CD4-positive, alpha-beta T cell (primary cell): Measurements from ENCODE around the gene PFDN5. TPM values are rescaled to one million over a fixed set of nuclear protein-coding genes. Genes with fewer than 3 reads are reported as not detected.

Source experiments
- ATAC-seq: fragments of 200-7000 bp; cut with Tn5 transposase; one replicate; pipeline ENCODE4 v1.10.0; 2022; ENCODE audit warnings: mild to moderate bottlenecking; ENCODE audit not compliant: poor library complexity
- CTCF ChIA-PET: fragments of 350-600 bp; sonication (Branson Sonifier 250); formaldehyde crosslinking; loops from one replicate; lab custom pipeline; 2021; ENCODE audit warnings: antibody characterized with exemption, inconsistent platforms; lab: Charles Lee
- POLR2A ChIA-PET: fragments of 350-600 bp; sonication (Branson Sonifier 250); formaldehyde crosslinking; loops from one replicate; lab custom pipeline; 2021; ENCODE audit warnings: antibody characterized with exemption, inconsistent platforms; lab: Charles Lee
- DNase-seq, 14 experiments: peaks; one replicate each; pipeline ENCODE4 v3.0.0-alpha.2; 2013 to 2020; ENCODE audit warnings: mixed read lengths in 2 of 14
- H3K27ac ChIP-seq, 2 donors: one replicate each; pipeline versions ENCODE4 v1.5.1 to v1.7.0; 2013; ENCODE audit warnings: low read length in 2 of 2, low read depth in 1 of 2, mild to moderate bottlenecking in 1 of 2
- H3K27me3 ChIP-seq, 2 experiments: 1 replicate in 1 of 2; 2 replicates in 1 of 2; pipeline versions ENCODE4 v1.6.1 to v1.7.0; 2013; ENCODE audit warnings: low read length in 2 of 2, control low read depth in 1 of 2, mild to moderate bottlenecking in 1 of 2, moderate library complexity in 1 of 2; ENCODE audit not compliant: insufficient read depth in 2 of 2, control insufficient read depth in 1 of 2
- H3K36me3 ChIP-seq: one replicate; pipeline ENCODE4 v1.6.1; 2013; ENCODE audit warnings: low read length, control low read depth; ENCODE audit not compliant: insufficient read depth
- H3K4me1 ChIP-seq: one replicate; pipeline ENCODE4 v1.6.1; 2013; ENCODE audit warnings: low read length, control low read depth; ENCODE audit not compliant: insufficient read depth
- H3K4me3 ChIP-seq: one replicate; pipeline ENCODE4 v1.5.1; 2013; ENCODE audit warnings: mild to moderate bottlenecking, low read length, moderate library complexity
- H3K9me3 ChIP-seq, 2 experiments: 1 replicate in 1 of 2; 2 replicates in 1 of 2; pipeline versions ENCODE4 v1.6.1 to v1.7.0; 2013; ENCODE audit warnings: low read length in 2 of 2, mild to moderate bottlenecking in 2 of 2, control low read depth in 1 of 2, moderate library complexity in 1 of 2; ENCODE audit not compliant: control insufficient read depth in 1 of 2, insufficient read depth in 1 of 2
- H3K27ac Mint-ChIP-seq: one replicate; pipeline ENCODE4 v1.8.0; 2020; ENCODE audit warnings: mixed read lengths
- H3K27me3 Mint-ChIP-seq: one replicate; pipeline ENCODE4 v1.8.0; 2021; ENCODE audit warnings: mixed read lengths
- H3K36me3 Mint-ChIP-seq: one replicate; pipeline ENCODE4 v1.8.0; 2021; ENCODE audit warnings: low read depth, mixed read lengths
- H3K4me1 Mint-ChIP-seq: one replicate; pipeline ENCODE4 v1.8.0; 2021; ENCODE audit warnings: low read depth, mixed read lengths
- H3K4me3 Mint-ChIP-seq: one replicate; pipeline ENCODE4 v1.8.0; 2020; ENCODE audit warnings: mild to moderate bottlenecking, mixed read lengths
- H3K9me3 Mint-ChIP-seq: one replicate; pipeline ENCODE4 v1.8.0; 2020; ENCODE audit warnings: mixed read lengths
- CTCF ChIP-seq: fragments of 200-600 bp; IDR thresholded peaks from one replicate; pipeline ENCODE4 v1.8.0; 2022; ENCODE audit warnings: antibody characterized with exemption, mild to moderate bottlenecking
- intact Hi-C, 2 experiments: fragments of 100-400 bp; cut with DNase I in 1 of 2; cut with micrococcal nuclease in 1 of 2; formaldehyde crosslinking; loops; one replicate each; pipeline versions ENCODE4 v1.15.1 to v1.9.0; 2023 to 2025; cut with DNase I, micrococcal nuclease
- total RNA-seq, 174 experiments: library from RNA in 2 of 174; stranded (reverse) in 2 of 174; gene quantifications; one replicate each; pipeline ENCODE4 v1.2.3 and lab custom pipeline; 2021 to 2026

Gene PFDN5
- total RNA-seq, 2 experiments from 2014 or later = 757 to 763 TPM

DNA sequence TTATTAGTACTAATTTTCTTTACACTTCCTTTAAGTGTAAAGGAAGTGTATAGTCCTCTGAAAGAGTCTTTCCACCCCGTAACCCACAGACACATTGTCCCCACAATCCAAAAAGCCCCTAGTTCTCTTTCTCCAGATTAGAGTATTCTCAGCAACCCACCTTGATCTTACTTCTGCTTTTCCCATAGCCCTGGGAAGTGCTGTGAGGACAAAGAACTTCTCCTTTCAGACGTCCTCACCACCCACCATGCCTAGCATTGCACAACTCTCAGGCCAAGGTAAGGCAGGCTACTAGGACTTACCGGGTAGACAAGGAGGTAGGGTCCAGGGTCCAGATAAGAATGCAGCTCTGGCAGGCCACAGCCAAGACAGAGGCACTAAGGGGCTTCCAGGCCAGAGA, 18.7 kb downstream of the PFDN5 start:
- peaks cover 60% of the 10 kb centered on the region for H3K36me3 ChIP-seq
- intact Hi-C loops = no loop called here
- Mint-ChIP-seq H3K27me3 (no peaks in the 10 kb centered on the region), H3K27ac (no peak overlapping the region), H3K36me3 (peaks cover 62% of the 10 kb centered on the region), H3K4me3 (no peak overlapping the region), H3K9me3 (no peaks in the 10 kb centered on the region), H3K4me1 (peaks cover 5% of the 10 kb centered on the region)
- no peaks in the 10 kb centered on the region for H3K9me3 ChIP-seq
- no peak for ATAC-seq
- POLR2A ChIA-PET = interaction anchor here (1.4 kb wide), 1 partner anchor 10 kb away, joined by 4 read pairs; no protein-coding TSS in a partner anchor
- no peak for DNase-seq
- H3K27me3 ChIP-seq = no peaks in the 10 kb centered on the region
- no peak overlapping the region for H3K4me3 ChIP-seq
- TF ChIP-seq CTCF = no peak
- no peaks in the 10 kb centered on the region for H3K4me1 ChIP-seq
- H3K27ac ChIP-seq = no peak overlapping the region
- CTCF ChIA-PET = interaction anchor here (0.8 kb wide), 1 partner anchor 9 kb away, joined by 3 read pairs; no protein-coding TSS in a partner anchor

DNA sequence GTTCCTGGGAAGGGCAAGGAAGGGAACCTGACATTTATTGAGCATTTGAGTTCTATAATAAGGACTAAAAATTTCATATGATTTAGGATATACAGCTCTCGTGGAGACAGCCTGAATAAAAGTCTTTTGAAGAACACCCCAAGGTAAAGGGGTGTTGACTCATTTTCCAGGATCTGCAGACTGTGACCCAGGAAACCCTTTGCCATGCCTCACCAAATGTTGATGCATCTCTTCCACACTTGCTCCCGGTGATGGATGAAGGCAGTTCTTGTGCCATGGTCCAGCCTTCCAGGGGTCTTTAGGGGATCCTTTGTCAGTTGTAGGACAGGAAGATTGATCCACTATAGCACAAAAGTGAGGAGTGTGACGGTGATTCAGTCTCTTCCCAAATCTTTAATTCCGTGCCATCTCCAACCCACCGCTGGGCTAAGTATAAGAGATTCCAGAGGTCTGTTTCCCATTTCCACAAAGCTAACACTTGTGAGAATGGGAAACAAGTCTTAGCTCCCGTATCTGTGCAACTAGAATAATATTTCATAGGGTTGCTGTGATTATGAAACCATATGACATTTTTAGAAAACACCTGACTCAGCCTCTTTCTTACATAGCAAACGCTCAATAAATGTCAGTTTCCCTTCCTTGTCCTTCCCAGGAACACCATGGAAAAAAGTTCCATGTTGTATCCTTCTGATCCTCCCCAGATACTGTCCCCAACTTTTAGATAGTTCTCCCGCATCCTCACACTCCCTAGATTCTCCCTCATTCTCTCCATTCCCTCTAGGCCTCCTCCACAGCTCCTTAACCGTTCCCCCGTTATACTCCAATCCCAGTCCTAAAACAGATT, 25.2 kb downstream of the PFDN5 start:
- H3K4me3 ChIP-seq = peak overlapping the region; percentile 69
- CTCF ChIA-PET = interaction anchor here (0.6 to 4.1 kb wide), 31 partner anchors 9 to 299 kb away, joined by 3 to 43 read pairs (median 5); partner anchors contain the start of genes CSAD, ESPL1, MYG1 and PFDN5
- no peak for ATAC-seq
- Mint-ChIP-seq H3K4me3 (peak overlapping the region; percentile 94), H3K9me3 (no peaks in the 10 kb centered on the region), H3K27ac (peak overlapping the region; percentile 87), H3K27me3 (no peaks in the 10 kb centered on the region), H3K36me3 (peaks cover 39% of the 10 kb centered on the region), H3K4me1 (peaks cover 40% of the 10 kb centered on the region)
- peaks cover 33% of the 10 kb centered on the region for H3K36me3 ChIP-seq
- peaks cover 45% of the 10 kb centered on the region for H3K4me1 ChIP-seq
- H3K27ac ChIP-seq = peak overlapping the region; percentile 61 to 77
- DNase-seq = no peak
- TF ChIP-seq CTCF = no peak
- POLR2A ChIA-PET = interaction anchor here (0.5 to 5.5 kb wide), 27 partner anchors 9 to 315 kb away, joined by 3 to 109 read pairs (median 5); partner anchors contain the start of genes CSAD, EIF4B, ESPL1 and MAP3K12
- intact Hi-C loops = loop anchor here (1.0 to 10.0 kb wide), 6 partner anchors 21 to 354 kb away; partner anchors contain the start of genes MYG1 (in 2 of the 2), ATP5MC2 (in 1 of the 2) and SP1 (in 1 of the 2)
- H3K9me3 ChIP-seq = no peaks in the 10 kb centered on the region
- H3K27me3 ChIP-seq = no peaks in the 10 kb centered on the region

DNA sequence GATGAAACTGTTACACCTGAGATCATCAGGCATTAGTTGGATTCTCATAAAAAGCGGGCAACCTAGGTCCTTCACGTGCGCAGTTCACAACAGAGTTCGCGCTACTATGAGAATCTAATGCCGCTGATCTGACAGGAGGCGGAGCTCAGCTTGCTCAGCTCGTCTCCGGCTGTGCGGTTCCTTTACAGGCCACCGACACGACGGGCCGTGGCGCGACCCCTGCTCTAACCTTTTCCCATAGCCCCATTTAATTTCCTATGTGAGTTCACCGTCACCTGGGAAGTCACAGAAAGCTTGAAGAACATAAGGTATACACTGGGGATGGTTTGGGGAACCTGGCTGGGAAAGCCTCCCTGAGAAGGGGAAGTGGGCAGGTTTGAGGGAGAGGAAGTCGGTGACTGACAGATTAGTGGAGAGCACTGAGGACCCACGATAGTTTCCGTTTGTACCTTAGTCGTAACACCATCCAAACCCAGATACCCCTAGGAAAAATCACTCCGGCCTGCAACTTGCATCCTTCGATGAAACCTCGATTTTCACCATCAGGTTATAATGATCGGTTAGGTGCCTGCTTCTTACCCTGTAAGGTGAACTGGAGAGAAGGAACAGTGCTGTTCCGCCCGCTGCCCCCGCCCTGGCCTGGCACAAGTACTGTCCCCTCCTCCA, 28.9 kb downstream of the PFDN5 start:
- H3K9me3 ChIP-seq = no peaks in the 10 kb centered on the region
- peak overlapping the region; percentile 84 for H3K4me3 ChIP-seq

More for the DNA sequence above, 28.9 kb downstream of the PFDN5 start:
- DNase-seq (peak in 13 of 14 experiments; percentile 30 to 76 (median 49)), ATAC-seq (peak; percentile 41)
- Mint-ChIP-seq H3K4me3 (peak overlapping the region; percentile 93), H3K4me1 (peaks cover 39% of the 10 kb centered on the region), H3K9me3 (no peaks in the 10 kb centered on the region), H3K27ac (peak overlapping the region; percentile 88), H3K36me3 (peaks cover 20% of the 10 kb centered on the region), H3K27me3 (no peaks in the 10 kb centered on the region)
- Histone ChIP-seq H3K4me1 (peaks cover 53% of the 10 kb centered on the region), H3K36me3 (peaks cover 7% of the 10 kb centered on the region), H3K27ac (peak overlapping the region; percentile 78 to 87), H3K27me3 (no peaks in the 10 kb centered on the region)
- POLR2A ChIA-PET = interaction anchor here (0.6 to 5.5 kb wide), 17 partner anchors 9 to 245 kb away, joined by 3 to 87 read pairs (median 7); partner anchors contain the start of genes CSAD, MYG1, PFDN5 and PRR13
- CTCF ChIA-PET = interaction anchor here (0.8 to 7.6 kb wide), 11 partner anchors 10 to 273 kb away, joined by 3 to 51 read pairs (median 5); partner anchors contain the start of genes MYG1 and SP1
- no peak for TF ChIP-seq CTCF
- intact Hi-C loops = loop anchor here (1.0 to 10.0 kb wide), 3 partner anchors 21 to 351 kb away; partner anchors contain the start of gene ATP5MC2 (in 1 of the 2)
